KMS-11 (cell line): ENCODE measurements around the gene ARHGAP4.

ENCODE experiments used
- H2AFZ ChIP-seq: fragments of 200-600 bp; sonication (generic); 2 replicates; pipeline ENCODE4 v1.6.1; 2016; ENCODE audit warnings: antibody characterized with exemption, mixed run types, low read depth
- H3K27ac ChIP-seq: fragments of 200-600 bp; sonication (generic); 2 replicates; pipeline ENCODE4 v1.6.1; 2016; ENCODE audit warnings: mild to moderate bottlenecking, mixed run types
- H3K27me3 ChIP-seq: fragments of 200-600 bp; sonication (generic); 2 replicates; pipeline ENCODE4 v1.6.1; 2017; ENCODE audit warnings: mild to moderate bottlenecking, low read depth, mixed run types, moderate library complexity; ENCODE audit not compliant: insufficient read depth
- H3K36me3 ChIP-seq: fragments of 200-600 bp; sonication (generic); 2 replicates; pipeline ENCODE4 v1.6.1; 2017; ENCODE audit warnings: mild to moderate bottlenecking, mixed run types; ENCODE audit not compliant: insufficient read depth
- H3K4me1 ChIP-seq: fragments of 200-600 bp; sonication (generic); 2 replicates; pipeline ENCODE4 v1.6.1; 2016; ENCODE audit warnings: mild to moderate bottlenecking, low read depth, mixed run types; ENCODE audit not compliant: poor library complexity, severe bottlenecking
- H3K4me2 ChIP-seq: fragments of 200-600 bp; sonication (generic); 2 replicates; pipeline ENCODE4 v1.7.0; 2016; ENCODE audit warnings: mild to moderate bottlenecking, mixed run types
- H3K4me3 ChIP-seq: fragments of 200-600 bp; sonication (generic); IDR thresholded peaks from 2 replicates; pipeline ENCODE4 v1.6.1; 2017; ENCODE audit warnings: low read depth, low read length, mixed read lengths; ENCODE audit not compliant: insufficient read depth
- H3K79me2 ChIP-seq: fragments of 200-600 bp; sonication (generic); 2 replicates; pipeline ENCODE4 v1.6.1; 2016; ENCODE audit warnings: low read depth, mixed run types; ENCODE audit not compliant: insufficient read depth
- H3K9ac ChIP-seq: fragments of 200-600 bp; sonication (generic); 2 replicates; pipeline ENCODE4 v1.6.1; 2016; ENCODE audit warnings: mild to moderate bottlenecking, mixed run types
- H4K20me1 ChIP-seq: fragments of 200-600 bp; sonication (generic); 2 replicates; pipeline ENCODE4 v1.6.1; 2016; ENCODE audit warnings: mild to moderate bottlenecking, mixed run types; ENCODE audit not compliant: insufficient read depth
- TF ChIP-seq, protein P1 (sequence below): fragments of 200-600 bp; sonication (generic); conservative IDR thresholded peaks from 2 replicates; pipeline ENCODE4 v1.6.1; 2017; ENCODE audit warnings: low read depth, mild to moderate bottlenecking, antibody characterized with exemption, low read length, moderate library complexity, mixed read lengths

Gene ARHGAP4

DNA sequence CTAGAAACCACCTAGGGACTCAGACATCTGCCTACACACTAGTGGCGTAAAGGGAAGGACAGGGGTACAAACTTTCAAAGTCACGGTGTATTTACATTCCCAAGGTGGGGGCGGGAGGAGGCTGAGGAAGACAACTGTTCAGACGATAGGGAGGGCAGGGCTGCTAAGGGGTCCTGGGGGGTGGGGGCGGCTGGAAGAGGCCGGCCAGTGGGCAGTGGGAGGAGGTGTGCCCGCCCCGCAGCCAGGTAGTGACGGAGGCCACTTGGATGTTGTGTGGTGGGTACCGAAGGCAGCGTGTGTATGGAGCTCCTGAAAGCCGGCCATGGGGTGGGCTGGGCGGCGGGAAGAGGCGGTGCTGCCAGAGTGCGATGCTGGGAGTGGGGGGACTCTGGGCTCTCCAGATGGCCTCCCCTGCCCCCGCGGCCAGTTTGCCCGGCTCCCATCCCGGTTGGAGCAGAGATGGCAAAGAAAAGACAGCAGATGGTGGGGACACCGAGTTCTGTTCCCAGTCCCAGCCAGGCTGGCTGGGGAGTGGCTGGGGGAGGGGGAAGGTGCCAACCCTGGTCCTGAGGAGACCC, 64.2 kb downstream of the ARHGAP4 start:
- Histone ChIP-seq H2AFZ (no peak overlapping the region), H3K27ac (no peak overlapping the region), H4K20me1 (no peaks in the 10 kb centered on the region), H3K79me2 (no peaks in the 10 kb centered on the region), H3K36me3 (no peaks in the 10 kb centered on the region), H3K9ac (no peak overlapping the region), H3K4me1 (no peaks in the 10 kb centered on the region), H3K27me3 (peaks cover 76% of the 10 kb centered on the region; the same call in 1 of the 2 replicates), H3K4me3 (no peak overlapping the region), H3K4me2 (no peak overlapping the region)
- TF ChIP-seq, protein P1, sequence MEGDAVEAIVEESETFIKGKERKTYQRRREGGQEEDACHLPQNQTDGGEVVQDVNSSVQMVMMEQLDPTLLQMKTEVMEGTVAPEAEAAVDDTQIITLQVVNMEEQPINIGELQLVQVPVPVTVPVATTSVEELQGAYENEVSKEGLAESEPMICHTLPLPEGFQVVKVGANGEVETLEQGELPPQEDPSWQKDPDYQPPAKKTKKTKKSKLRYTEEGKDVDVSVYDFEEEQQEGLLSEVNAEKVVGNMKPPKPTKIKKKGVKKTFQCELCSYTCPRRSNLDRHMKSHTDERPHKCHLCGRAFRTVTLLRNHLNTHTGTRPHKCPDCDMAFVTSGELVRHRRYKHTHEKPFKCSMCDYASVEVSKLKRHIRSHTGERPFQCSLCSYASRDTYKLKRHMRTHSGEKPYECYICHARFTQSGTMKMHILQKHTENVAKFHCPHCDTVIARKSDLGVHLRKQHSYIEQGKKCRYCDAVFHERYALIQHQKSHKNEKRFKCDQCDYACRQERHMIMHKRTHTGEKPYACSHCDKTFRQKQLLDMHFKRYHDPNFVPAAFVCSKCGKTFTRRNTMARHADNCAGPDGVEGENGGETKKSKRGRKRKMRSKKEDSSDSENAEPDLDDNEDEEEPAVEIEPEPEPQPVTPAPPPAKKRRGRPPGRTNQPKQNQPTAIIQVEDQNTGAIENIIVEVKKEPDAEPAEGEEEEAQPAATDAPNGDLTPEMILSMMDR = no peak

DNA sequence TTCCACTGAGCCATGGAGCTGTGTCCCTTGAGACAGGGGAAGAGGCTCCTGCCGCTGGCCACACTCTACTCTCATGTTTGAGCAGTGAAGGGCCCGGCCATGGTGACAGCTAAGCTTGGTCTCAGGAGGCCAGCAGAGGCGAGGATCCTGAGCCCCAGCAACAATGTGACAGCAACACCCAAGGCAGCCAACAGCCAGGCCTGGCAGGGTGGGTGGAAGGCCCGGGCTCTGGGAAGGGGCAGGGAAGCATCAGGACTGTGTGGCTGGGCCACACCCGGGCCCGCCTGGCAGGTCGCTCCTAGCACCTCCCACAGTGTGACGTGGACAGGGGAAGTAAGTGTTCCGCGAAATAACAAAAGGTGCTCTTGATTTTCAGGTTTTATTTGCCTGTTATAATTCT, 64.9 kb downstream of the ARHGAP4 start:
- peaks cover 77% of the 10 kb centered on the region; the same call in 1 of the 2 replicates for H3K27me3 ChIP-seq
- no peak overlapping the region for H3K9ac ChIP-seq
- no peaks in the 10 kb centered on the region for H3K4me1 ChIP-seq
- no peak overlapping the region for H3K4me2 ChIP-seq
- H3K4me3 ChIP-seq = no peak overlapping the region
- no peak overlapping the region for H3K27ac ChIP-seq
- no peaks in the 10 kb centered on the region for H3K79me2 ChIP-seq
- H4K20me1 ChIP-seq = no peaks in the 10 kb centered on the region
- H2AFZ ChIP-seq = no peak overlapping the region
- TF ChIP-seq, protein P1 = no peak
- H3K36me3 ChIP-seq = no peaks in the 10 kb centered on the region
